ENCODE data around the gene ADAMTSL3. TPM values are rescaled to one million over a fixed set of nuclear protein-coding genes. Genes with fewer than 3 reads are reported as not detected.
A peak's percentile ranks its signal among the peaks of the same experiment; 100 is the strongest.

ADAMTSL3 gene
- total and polyA plus RNA-seq, 3 donors from 2014 or later = 8.6 to 16.4 (median 9.4) TPM

GRCh38 chr15:84010246-84010645 lies 356.3 kb downstream of the ADAMTSL3 start:
- Histone ChIP-seq H3K36me3 (ENCODE audit: low read depth, missing control alignments) (no peaks in the 10 kb centered on the region), H3K9me3 (no peaks in the 10 kb centered on the region), H3K27me3 (no peaks in the 10 kb centered on the region), H3K4me3 (no peak overlapping the region), H3K4me1 (no peaks in the 10 kb centered on the region), H3K27ac (no peak overlapping the region)
- intact Hi-C loops (cut with DNase I; ENCODE audit: low total_unique reads) = no loop called here
- no peak for TF ChIP-seq CTCF (IDR thresholded peaks at IDR 0.05)
- no peak for TF ChIP-seq POLR2A (IDR thresholded peaks at IDR 0.05)
- 84 to 94% methylated on average over 1 of the region's 1 CpG for WGBS, 2 donors
- no peak for DNase-seq

- Histone ChIP-seq H3K4me3 (no peak overlapping the region), H3K4me1 (no peaks in the 10 kb centered on the region), H3K36me3 (ENCODE audit: low read depth, missing control alignments) (no peaks in the 10 kb centered on the region), H3K9me3 (no peaks in the 10 kb centered on the region), H3K27ac (no peak overlapping the region), H3K27me3 (no peaks in the 10 kb centered on the region)
- no peak for TF ChIP-seq CTCF (IDR thresholded peaks at IDR 0.05)
- TF ChIP-seq POLR2A (IDR thresholded peaks at IDR 0.05) = no peak
- intact Hi-C loops (cut with DNase I; ENCODE audit: low total_unique reads) = no loop called here
- WGBS, 2 donors = 80 to 83% methylated on average over 3 of the region's 3 CpGs
- no peak for DNase-seq
Observed at GRCh38 chr15:84016371-84016770, 362.4 kb downstream of the ADAMTSL3 start.

GRCh38 chr15:84022516-84022915 lies 368.6 kb downstream of the ADAMTSL3 start:
- Histone ChIP-seq H3K4me1 (no peaks in the 10 kb centered on the region), H3K27me3 (no peaks in the 10 kb centered on the region), H3K36me3 (ENCODE audit: low read depth, missing control alignments) (no peaks in the 10 kb centered on the region), H3K4me3 (no peak overlapping the region), H3K9me3 (no peaks in the 10 kb centered on the region), H3K27ac (no peak overlapping the region)
- DNase-seq = no peak
- 96 to 100% methylated on average over 1 of the region's 1 CpG for WGBS, 2 donors
- intact Hi-C loops (cut with DNase I; ENCODE audit: low total_unique reads) = no loop called here
- TF ChIP-seq CTCF (IDR thresholded peaks at IDR 0.05) (no peak), POLR2A (IDR thresholded peaks at IDR 0.05) (no peak)

- H3K27ac ChIP-seq = no peak overlapping the region
- H3K36me3 ChIP-seq (ENCODE audit: low read depth, missing control alignments) = no peaks in the 10 kb centered on the region
- 83 to 84% methylated on average over 11 of the region's 11 CpGs for WGBS, 2 donors
- DNase-seq = peak; percentile 60
- H3K4me1 ChIP-seq = no peaks in the 10 kb centered on the region
- H3K9me3 ChIP-seq = no peaks in the 10 kb centered on the region
- no peak overlapping the region for H3K4me3 ChIP-seq
- no peaks in the 10 kb centered on the region for H3K27me3 ChIP-seq
- intact Hi-C loops (cut with DNase I; ENCODE audit: low total_unique reads) = no loop called here
- TF ChIP-seq POLR2A (IDR thresholded peaks at IDR 0.05) (no peak), CTCF (IDR thresholded peaks at IDR 0.05) (peak in 2 of 3 experiments; percentile 40 to 47)
Observed at GRCh38 chr15:84023636-84024035, 369.7 kb downstream of the ADAMTSL3 start.

GRCh38 chr15:84033793-84034553 lies 380.1 kb downstream of the ADAMTSL3 start:
- no peak for TF ChIP-seq POLR2A (IDR thresholded peaks at IDR 0.05)
- TF ChIP-seq CTCF (IDR thresholded peaks at IDR 0.05) = no peak
- H3K4me3 ChIP-seq = no peak overlapping the region
- no peaks in the 10 kb centered on the region for H3K9me3 ChIP-seq
- no peak overlapping the region for H3K27ac ChIP-seq
- WGBS, 2 donors = 86 to 94% methylated on average over 3 of the region's 3 CpGs
- no peaks in the 10 kb centered on the region for H3K36me3 ChIP-seq (ENCODE audit: low read depth, missing control alignments)
- no peak for DNase-seq
- intact Hi-C loops (cut with DNase I; ENCODE audit: low total_unique reads) = no loop called here
- H3K4me1 ChIP-seq = no peaks in the 10 kb centered on the region
- H3K27me3 ChIP-seq = no peaks in the 10 kb centered on the region
